ENCODE data around the gene NPIPB12. TPM values are rescaled to one million over a fixed set of nuclear protein-coding genes. Genes with fewer than 3 reads are reported as not detected.

NPIPB12 gene
- 1.2 and 2.8 TPM in 2 replicates for total RNA-seq

DNA sequence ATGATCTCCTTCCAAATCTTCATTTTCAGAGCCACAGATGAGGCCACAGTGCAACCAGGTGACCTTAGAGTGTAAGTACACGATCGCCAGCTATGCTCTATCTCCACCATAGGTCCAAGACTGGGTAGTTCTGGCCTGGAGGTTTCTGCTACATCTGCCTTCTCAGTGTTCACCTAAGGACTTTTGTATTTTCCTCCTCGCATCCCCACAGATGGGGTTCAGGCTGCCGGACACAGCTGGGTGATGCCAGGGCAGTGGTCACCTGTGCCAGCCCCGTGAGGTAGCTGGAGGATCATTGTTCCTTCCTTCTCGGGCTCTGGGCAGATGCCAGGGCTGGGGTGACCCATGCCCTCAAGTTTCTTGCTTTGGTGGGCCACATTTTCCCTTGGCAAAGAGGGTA lies at the start of gene NPIPB12:
Gene NPIPB12 (minus strand): TSS at position 101 of the 400 bp plus-strand sequence.

DNA sequence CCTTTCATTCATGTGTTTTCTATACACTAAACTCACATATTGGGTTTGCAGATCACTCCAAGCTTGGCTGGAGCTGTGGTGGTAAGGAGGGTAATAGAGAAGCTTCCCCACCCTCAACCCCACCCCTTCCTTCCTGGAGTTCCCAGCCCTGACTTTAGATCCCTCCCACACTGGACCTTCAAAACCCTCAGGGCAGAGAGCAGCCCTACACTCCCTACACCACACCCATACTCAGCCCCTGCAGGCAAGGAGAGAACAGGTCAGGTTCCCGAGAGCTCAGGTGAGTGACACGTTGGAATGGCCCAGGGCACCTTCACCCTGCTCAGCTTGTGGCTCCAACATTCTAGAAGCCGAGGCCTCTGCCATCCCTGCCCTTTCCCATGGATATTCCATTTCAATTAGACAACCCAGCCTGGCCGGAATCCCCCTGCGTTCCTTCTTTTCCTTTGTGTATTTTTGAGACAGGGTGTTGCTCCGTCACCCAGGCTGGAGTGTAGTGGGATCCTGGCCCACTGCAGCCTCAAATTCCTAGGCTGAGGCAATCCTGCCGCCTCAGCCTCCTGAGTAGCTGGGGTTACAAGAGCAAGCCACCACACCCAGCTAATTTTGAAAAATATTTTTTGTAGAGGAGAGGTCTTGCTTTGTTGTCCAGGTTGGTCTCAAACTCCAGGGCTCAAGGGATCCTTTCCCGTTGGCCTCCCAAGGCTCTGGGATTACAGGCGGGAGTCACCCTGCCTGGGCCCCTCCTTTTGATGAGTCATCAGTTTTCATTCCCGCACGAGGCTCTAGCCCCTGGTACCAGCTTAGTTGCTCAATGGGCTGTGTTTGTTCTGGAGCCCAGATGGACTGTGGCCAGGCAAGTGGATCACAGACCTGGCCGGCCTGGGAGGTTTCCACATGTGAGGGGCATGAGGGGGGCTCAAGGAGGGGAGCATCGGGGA lies 46.2 kb downstream of the NPIPB12 start, which contains the start of gene SULT1A4:
Gene SULT1A4 (plus strand): TSS at position 208 of the 941 bp plus-strand sequence. CDS start 1,473 bp downstream, outside the sequence.

DNA sequence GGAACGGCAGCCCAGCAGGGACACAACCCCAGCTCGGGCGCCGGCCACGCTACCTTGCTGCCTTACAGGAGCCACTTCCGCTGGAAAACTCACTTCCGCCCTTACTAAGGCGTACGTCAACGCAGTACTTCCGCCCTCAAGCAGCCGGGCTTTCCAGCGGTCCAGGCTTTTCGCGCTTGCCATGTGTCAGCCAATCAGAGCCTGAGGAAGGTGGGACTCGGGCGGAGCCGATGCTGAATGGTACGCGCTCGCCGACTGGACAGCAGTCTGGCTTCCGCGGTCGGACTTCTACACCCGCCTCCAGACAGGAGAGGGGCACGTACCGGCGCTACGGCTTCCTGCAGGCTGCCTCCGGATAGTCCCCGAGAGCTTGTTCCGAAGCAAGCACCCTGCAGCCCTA lies 51.9 kb downstream of the NPIPB12 start, which contains the start of the genes BOLA2 and SLX1B:
Gene BOLA2 (minus strand): TSS at position 83 of the 400 bp plus-strand sequence. CDS start 98 bp downstream, outside the sequence.
Gene SLX1B (plus strand): TSS at position 265 of the 400 bp plus-strand sequence.

Other genes starting within 250 kb of the NPIPB12 start
- 0.04 and 0.08 TPM in 2 replicates for gene NPIPB11, start 99.7 kb downstream of the NPIPB12 start, total RNA-seq
- gene BOLA2, start 52.1 kb downstream of the NPIPB12 start, total RNA-seq = 14.1 and 15.2 TPM in 2 replicates
- 42.6 and 64.9 TPM in 2 replicates for gene SLX1B, start 51.9 kb downstream of the NPIPB12 start, total RNA-seq
- 0.76 and 2.0 TPM in 2 replicates for gene SULT1A4, start 46.5 kb downstream of the NPIPB12 start, total RNA-seq
- not detected in 2 replicates for gene SPN, start 156.8 kb upstream of the NPIPB12 start, total RNA-seq
- gene QPRT, start 172.8 kb upstream of the NPIPB12 start, total RNA-seq = 6.2 and 8.3 TPM in 2 replicates
- gene C16orf54, start 239.6 kb upstream of the NPIPB12 start, total RNA-seq = not detected in 2 replicates

All from hair follicular keratinocyte (primary cell).